ENCODE data around the gene ARFIP1.
"Not testable (repeated sequence)": the region's sequence is repeated elsewhere in the genome, so short reads cannot be mapped to it uniquely, and the experiment has no call there.

The ARFIP1 gene

DNA sequence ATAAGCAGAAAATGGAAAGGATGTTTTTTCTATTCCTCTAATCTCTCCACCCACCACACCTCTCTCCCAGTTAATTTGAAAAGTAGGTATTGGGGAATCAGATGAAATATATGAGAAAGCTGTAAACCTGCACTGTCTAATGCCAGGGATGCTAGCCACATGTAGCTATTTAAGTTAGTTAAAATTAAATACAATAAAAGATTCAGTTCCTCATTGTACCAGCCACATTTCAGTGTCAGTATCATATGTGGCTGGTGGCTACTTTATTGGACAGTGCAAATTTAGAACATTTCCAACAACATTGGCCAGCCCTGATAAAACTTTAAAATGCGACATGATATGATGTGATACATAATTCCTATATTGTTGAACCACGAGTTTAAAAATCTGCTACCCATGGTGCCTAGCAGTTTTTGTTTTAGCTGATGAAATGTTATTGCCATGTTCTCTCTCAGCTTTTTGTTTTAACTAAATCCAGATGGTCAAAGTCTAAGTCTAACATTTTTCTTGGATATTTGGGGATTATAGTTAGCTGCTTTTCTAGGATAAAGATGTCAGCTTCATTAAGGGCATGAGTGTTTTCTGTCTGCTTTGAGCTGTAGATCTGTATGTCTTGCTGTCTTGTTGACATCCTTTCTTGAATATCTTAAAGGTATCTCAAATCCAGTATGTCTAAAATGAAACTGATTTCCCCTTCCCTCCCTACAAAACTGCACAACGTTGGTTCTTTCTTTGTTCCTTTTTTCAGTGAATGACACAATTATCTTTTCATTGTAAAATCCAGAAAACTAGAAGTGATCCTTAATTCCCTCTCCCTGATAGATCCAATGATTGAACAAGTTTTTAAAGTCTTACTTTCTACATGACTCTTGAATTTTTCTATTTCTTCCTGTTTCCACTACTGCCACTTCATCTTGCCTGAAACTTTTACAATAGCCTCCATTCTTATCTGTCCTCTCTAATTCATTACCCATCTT, 6.2 kb downstream of the ARFIP1 start:
- DNase-seq (ENCODE audit: low read depth in 2 of 2), result no peak

DNA sequence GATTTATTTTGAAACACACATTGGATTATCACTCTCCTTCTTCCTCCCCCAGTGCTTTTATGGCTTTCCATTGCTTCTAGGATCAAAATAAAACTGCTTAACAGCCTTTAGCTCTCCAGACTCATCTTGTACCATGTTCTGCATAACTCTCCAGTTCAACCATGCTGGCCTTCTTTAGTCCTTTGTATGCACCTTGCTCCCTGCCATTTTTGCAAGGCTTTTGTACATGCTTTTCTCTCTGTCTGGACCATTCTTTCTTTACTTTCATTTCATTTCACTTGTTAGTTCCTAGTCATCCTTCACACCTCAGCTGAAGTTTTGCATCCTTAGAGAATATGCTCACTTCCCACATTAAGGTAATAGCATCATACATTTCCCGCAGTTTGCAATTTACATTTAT, 6.9 kb downstream of the ARFIP1 start:
- DNase-seq (ENCODE audit: low read depth in 2 of 2), result no peak

DNA sequence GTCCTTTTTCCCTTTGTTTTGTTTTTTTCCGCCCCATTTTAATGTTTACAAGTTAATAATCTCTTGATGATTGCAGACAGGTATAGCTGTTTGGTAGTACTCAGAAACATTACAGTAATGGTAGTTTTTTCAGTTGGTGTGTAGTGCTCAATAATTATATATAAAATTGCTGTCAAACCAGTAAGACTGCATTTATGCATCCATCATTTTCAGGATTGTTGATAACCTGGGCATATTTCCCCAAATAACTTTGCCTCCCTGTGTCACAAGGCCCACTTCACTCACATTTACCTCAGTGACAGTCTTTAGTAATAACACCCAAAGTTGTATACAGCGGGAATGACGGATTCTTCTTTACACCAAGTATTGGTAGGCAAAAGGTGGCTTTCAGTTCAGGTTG, 16.1 kb downstream of the ARFIP1 start:
- no peak for DNase-seq (ENCODE audit: low read depth in 2 of 2)

GRCh38 chr4:152803541-152803940, 23.8 kb downstream of the ARFIP1 start:
- DNase-seq (ENCODE audit: low read depth in 2 of 2), result no peak

DNA sequence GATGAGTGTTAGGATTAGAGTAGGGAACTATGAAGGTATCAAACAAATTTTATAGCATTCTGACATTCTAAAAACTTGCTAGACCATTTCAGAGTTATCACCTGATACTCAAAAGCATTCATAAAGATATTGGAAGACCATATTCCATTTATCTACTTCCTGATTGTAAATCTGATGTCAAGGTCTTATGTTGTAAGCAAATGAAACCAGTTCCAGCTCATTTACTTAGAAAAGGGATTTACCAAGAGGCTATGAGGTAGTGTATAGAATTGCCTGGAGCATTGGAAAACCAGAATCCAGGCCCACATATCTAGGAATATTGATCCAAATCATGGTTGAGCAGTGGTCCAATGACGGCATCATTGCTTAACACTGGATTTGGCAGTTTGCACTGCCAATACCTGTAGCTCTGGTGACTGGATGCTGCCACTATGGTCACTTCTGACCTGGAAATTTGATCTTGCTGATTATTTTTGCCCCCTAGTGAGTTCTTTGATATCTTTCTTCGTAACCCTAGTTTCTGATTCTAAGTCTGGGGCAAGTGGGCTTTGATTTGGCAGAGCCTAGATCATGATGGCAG, 25.4 kb downstream of the ARFIP1 start:
- DNase-seq (ENCODE audit: low read depth in 2 of 2), result no peak

DNA sequence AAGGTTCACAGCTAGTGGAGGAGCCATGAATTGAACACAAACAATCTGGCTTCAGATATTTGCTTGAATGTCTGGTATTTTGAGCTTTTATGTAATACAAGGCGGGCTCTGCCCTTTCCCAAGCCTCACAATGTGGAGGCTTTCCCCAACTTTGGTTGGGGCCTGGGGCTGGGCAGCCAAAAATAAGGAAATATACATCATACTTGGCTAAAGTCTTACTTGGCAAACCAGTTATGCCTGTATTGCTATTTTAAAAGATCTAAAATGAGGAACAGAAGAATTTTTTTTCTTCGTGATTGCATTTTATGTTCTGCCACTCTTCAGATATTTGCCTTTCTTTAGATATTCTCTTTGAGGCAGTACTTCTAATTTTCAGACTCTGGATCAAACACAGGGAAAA, 26.1 kb downstream of the ARFIP1 start:
- no peak for DNase-seq (ENCODE audit: low read depth in 2 of 2)

GRCh38 chr4:152806501-152807125, 26.9 kb downstream of the ARFIP1 start:
- no peak for DNase-seq (ENCODE audit: low read depth in 2 of 2)

- no peak for DNase-seq (ENCODE audit: low read depth in 2 of 2)
Observed at GRCh38 chr4:152807294-152807829, 27.6 kb downstream of the ARFIP1 start.

DNA sequence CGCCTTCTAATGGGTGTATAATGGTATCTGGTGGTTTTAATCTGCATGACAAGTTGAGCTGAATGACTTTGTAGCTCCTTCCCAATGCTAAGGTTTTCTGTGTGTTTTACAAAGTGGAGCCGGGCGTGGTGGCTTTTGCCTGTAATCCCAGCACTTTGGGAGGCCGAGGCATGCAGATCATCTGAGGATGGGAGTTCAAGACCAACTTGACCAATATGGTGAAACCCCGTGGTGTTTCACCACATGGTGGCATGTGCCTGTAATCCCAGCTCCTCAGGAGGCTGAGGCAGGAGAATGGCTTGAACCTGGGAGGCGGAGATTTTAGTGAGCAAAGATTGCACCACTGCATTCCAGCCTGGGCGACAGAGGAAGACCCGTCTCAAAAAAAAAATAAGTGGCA, 28.9 kb downstream of the ARFIP1 start:
- no peak for DNase-seq (ENCODE audit: low read depth in 2 of 2)

DNA sequence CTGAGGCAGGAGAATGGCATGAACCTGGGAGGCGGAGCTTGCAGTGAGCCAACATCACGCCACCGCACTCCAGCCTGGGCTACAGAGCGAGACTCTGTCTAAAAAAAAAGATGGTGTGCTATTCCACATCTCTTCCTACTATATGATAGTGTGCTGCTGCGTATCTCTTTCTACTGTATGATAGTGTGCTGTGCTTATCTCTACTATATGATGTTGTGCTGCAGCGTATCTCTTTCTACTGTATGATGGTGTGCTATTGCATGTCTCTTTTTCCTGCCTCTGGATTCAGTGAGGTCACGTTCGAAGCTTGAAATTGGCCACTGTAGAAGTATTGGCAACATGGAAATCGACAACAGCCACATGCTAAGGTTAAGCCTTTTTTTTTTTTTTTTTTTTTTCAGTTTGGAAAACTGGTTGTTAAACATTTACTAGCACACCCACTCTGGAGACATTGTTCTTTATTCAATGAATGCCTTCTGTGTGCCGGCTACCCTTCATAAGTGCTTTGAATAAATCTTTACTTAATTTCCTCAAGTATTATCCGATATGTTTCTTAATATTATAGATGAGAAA, 31.0 kb downstream of the ARFIP1 start:
- no peak for DNase-seq (ENCODE audit: low read depth in 2 of 2)

DNA sequence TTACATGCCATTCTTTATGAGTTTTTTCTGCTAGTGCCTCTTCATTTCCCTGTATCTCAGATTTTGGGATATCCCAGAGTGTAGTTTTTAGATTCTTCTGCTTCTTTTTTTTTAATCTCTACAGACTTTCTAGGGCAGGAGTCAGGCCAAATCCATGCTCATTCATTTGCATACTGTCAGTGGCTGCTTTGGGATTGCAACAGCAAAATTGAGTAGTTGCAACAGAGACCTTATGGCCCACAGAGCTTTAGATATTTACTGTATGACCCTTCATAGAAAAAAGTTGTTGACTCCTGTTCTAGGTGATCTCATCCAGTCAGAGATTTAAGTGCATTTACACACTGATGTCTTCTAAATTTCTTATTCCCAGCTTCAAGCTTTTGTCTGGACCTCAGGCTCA, 35.3 kb downstream of the ARFIP1 start:
- DNase-seq (ENCODE audit: low read depth in 2 of 2), result no peak

- no peak for DNase-seq (ENCODE audit: low read depth in 2 of 2)
Observed at GRCh38 chr4:152817331-152817730, 37.6 kb downstream of the ARFIP1 start.

DNA sequence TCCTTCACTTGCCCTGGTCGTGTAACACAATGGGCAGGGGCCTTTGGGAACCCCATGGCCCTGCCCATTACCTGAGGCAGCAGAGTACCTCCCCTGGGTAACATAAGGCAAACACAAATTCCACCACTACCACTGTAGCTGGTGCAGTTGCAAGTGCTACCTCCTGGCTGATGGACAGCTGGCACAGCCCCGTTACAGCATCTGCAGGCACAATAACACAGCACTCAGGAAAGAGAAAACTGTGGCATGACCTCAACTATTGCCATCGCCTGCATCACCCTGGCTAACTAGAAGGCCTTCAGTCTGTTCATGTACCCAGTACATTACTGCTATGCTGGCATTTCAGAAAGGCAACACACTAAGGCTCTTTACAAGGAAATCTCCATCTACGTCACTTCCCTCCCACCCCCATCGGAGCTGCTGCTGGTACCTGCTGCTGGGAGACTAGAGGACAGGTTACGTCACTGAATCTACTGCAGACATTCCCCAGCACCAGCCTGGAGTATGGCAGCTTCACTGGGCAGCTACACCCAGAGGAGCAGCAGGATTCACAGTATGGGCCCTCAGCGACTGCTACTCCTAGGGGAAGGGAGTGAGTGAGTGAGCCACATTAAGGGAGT, 39.4 kb downstream of the ARFIP1 start:
- DNase-seq (ENCODE audit: low read depth in 2 of 2), result no peak

DNA sequence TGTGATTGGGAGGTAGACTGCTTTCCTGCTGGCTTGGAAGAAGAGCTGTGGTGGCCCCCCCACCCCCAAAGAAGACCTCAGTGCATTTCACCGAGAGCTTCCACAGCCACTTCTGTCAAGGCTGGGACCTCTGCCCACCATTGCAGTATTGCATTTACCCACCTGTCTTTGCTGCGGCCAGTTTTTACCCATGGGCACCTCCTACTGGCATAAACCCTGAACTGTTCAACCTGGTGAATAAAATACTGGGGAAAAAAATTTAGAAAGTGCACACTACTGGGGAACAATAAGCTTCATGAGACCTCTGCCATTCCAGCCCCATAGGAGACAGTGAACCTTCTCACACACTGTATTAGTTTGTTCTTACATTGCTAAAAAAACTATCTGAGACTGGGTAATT, 40.3 kb downstream of the ARFIP1 start:
- no peak for DNase-seq (ENCODE audit: low read depth in 2 of 2)

- no peak for DNase-seq (ENCODE audit: low read depth in 2 of 2)
Observed at GRCh38 chr4:152822323-152822722, 42.6 kb downstream of the ARFIP1 start.

GRCh38 chr4:152824561-152824960, 44.8 kb downstream of the ARFIP1 start:
- no peak for DNase-seq (ENCODE audit: low read depth in 2 of 2)

- DNase-seq (ENCODE audit: low read depth in 2 of 2), result no peak
Observed at GRCh38 chr4:152825336-152825735, 45.6 kb downstream of the ARFIP1 start.

GRCh38 chr4:152828122-152828521, 48.4 kb downstream of the ARFIP1 start:
- DNase-seq (ENCODE audit: low read depth in 2 of 2), result no peak

DNA sequence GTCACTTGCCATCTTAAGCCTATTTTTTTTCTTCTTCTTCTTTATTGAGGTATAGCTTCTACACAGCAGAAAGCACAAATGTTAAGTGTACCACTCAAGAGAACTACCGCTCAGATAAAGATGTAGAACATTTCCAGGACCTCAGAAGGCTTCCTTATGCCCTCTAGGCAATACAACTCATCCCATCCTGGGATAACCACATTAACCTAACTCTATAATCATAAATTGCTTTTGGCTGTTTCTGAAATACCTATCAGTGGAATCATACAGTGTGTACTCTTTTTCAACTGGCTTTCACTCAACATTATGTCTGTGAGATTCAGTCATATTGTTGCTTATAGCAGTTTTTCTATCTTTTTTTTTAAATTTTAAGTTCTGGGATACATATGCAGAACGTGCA, 51.7 kb downstream of the ARFIP1 start:
- no peak for DNase-seq (ENCODE audit: low read depth in 2 of 2)

- no peak for DNase-seq (ENCODE audit: low read depth in 2 of 2)
Observed at GRCh38 chr4:152836936-152837335, 57.2 kb downstream of the ARFIP1 start.

GRCh38 chr4:152839729-152840128, 60.0 kb downstream of the ARFIP1 start:
- DNase-seq (ENCODE audit: low read depth in 2 of 2), result not testable (repeated sequence)

Measured in stimulated activated CD4-positive, alpha-beta T cell treated with anti-CD3 and anti-CD28 coated beads, Interleukin-4, amount 100 ng/mL, for 48 hours (primary cell).